Smooth muscle cell (in vitro differentiated cells): Measurements from ENCODE around the gene CLPTM1L. TPM values are rescaled to one million over a fixed set of nuclear protein-coding genes. Genes with fewer than 3 reads are reported as not detected.

Experiments
- DNase-seq: peaks from one replicate; lab custom pipeline; 2025; ENCODE audit not compliant: unreplicated experiment; lab: John Stamatoyannopoulos, UW
- H2AFZ ChIP-seq: fragments of 200-600 bp; sonication (generic); 2 replicates; pipeline ENCODE4 v1.6.0; 2016; ENCODE audit warnings: antibody characterized with exemption, low read depth, mild to moderate bottlenecking
- H3F3A ChIP-seq: fragments of 200-600 bp; sonication (generic); 2 replicates; pipeline ENCODE4 v1.6.0; 2017; ENCODE audit warnings: antibody characterized with exemption, low read depth
- H3K27ac ChIP-seq: fragments of 200-600 bp; sonication (generic); 2 replicates; pipeline ENCODE4 v1.5.1; 2016; ENCODE audit warnings: low read depth, mild to moderate bottlenecking
- H3K27me3 ChIP-seq: fragments of 200-600 bp; sonication (generic); 2 replicates; pipeline ENCODE4 v1.6.1; 2016; ENCODE audit warnings: low read depth, mild to moderate bottlenecking
- H3K36me3 ChIP-seq: fragments of 200-600 bp; sonication (generic); 2 replicates; pipeline ENCODE4 v1.5.1; 2016; ENCODE audit warnings: low read depth
- H3K4me1 ChIP-seq: fragments of 200-600 bp; sonication (generic); 2 replicates; pipeline ENCODE4 v1.5.1; 2016; ENCODE audit warnings: low read depth
- H3K4me2 ChIP-seq: fragments of 200-600 bp; sonication (generic); 2 replicates; pipeline ENCODE4 v1.6.0; 2016; ENCODE audit warnings: mild to moderate bottlenecking
- H3K4me3 ChIP-seq: fragments of 200-600 bp; sonication (generic); 2 replicates; pipeline ENCODE4 v1.5.1; 2016; ENCODE audit warnings: mild to moderate bottlenecking
- H3K79me2 ChIP-seq: fragments of 200-600 bp; sonication (generic); 2 replicates; pipeline ENCODE4 v1.6.0; 2016; ENCODE audit warnings: low read depth, mild to moderate bottlenecking
- H3K9ac ChIP-seq: fragments of 200-600 bp; sonication (generic); 2 replicates; pipeline ENCODE4 v1.6.0; 2016; ENCODE audit warnings: low read depth
- H3K9me3 ChIP-seq: fragments of 200-600 bp; sonication (generic); replicated peaks from 2 replicates; pipeline ENCODE4 v1.5.1; 2016; ENCODE audit warnings: low read depth
- H4K20me1 ChIP-seq: fragments of 200-600 bp; sonication (generic); 2 replicates; pipeline ENCODE4 v1.6.0; 2016; ENCODE audit warnings: low read depth
- CTCF ChIP-seq: fragments of 200-600 bp; sonication (generic); IDR thresholded peaks from 2 replicates; pipeline ENCODE4 v1.5.1; 2017; ENCODE audit warnings: borderline replicate concordance, mild to moderate bottlenecking, antibody characterized with exemption; ENCODE audit not compliant: insufficient read depth, poor library complexity, severe bottlenecking
- WGBS: methylation state at CpG from one replicate; pipeline ENCODE4 v1.1.7; 2016; ENCODE audit warnings: low lambda C conversion rate; 5-methylcytosine and 5-hydroxymethylcytosine counted together
- polyA plus RNA-seq: library from polyadenylated mRNA; unstranded; fragments of >200 nt; fragmentation: Nextera tagmentation; extraction: Ambion mirVana; gene quantifications from 2 replicates; pipeline ENCODE4 v1.2.1, GENCODE V29; 2016
- total RNA-seq: library from RNA; depleted of rRNA; stranded (reverse); fragments of >200 nt; gene quantifications from 2 replicates; pipeline ENCODE4 v1.2.3, GENCODE V29; 2014

CLPTM1L gene
- total and polyA plus RNA-seq, 2 experiments from 2014 or later: 125 to 127 TPM

- TF ChIP-seq CTCF: no peak
- H3K27ac ChIP-seq: no peak overlapping the region
- no peaks in the 10 kb centered on the region for H3K36me3 ChIP-seq
These were observed 6.8 kb downstream of the CLPTM1L start for GRCh38 chr5:1338196-1338490.

GRCh38 chr5:1337489-1338195 is 7.3 kb downstream of the CLPTM1L start:
- TF ChIP-seq CTCF: no peak
- Histone ChIP-seq H3K4me1 (no peaks in the 10 kb centered on the region), H3K4me2 (no peak overlapping the region), H4K20me1 (no peaks in the 10 kb centered on the region), H3K27me3 (no peaks in the 10 kb centered on the region), H3K4me3 (no peak overlapping the region), H2AFZ (no peak overlapping the region), H3F3A (no peaks in the 10 kb centered on the region), H3K9ac (no peak overlapping the region), H3K9me3 (no peaks in the 10 kb centered on the region), H3K36me3 (no peaks in the 10 kb centered on the region), H3K27ac (no peak overlapping the region), H3K79me2 (peaks cover under 1% of the 10 kb centered on the region)
- no peak for DNase-seq
- 97% methylated on average over 22 of the region's 22 CpGs for WGBS

More at GRCh38 chr5:1338196-1338490, 6.8 kb downstream of the CLPTM1L start:
- Histone ChIP-seq H3K4me3 (no peak overlapping the region), H3F3A (no peaks in the 10 kb centered on the region), H3K27me3 (no peaks in the 10 kb centered on the region), H3K9me3 (no peaks in the 10 kb centered on the region), H4K20me1 (no peaks in the 10 kb centered on the region), H2AFZ (no peak overlapping the region), H3K4me2 (no peak overlapping the region), H3K4me1 (no peaks in the 10 kb centered on the region), H3K79me2 (peaks cover 5% of the 10 kb centered on the region), H3K9ac (no peak overlapping the region)
- WGBS: 95% methylated on average over 12 of the region's 12 CpGs
- DNase-seq: no peak

- DNase-seq: no peak
- no peaks in the 10 kb centered on the region for H3K27me3 ChIP-seq
- no peaks in the 10 kb centered on the region for H3K79me2 ChIP-seq
- 93% methylated on average over 22 of the region's 22 CpGs for WGBS
- TF ChIP-seq CTCF: no peak
- no peaks in the 10 kb centered on the region for H3F3A ChIP-seq
- H4K20me1 ChIP-seq: no peaks in the 10 kb centered on the region
- no peaks in the 10 kb centered on the region for H3K4me1 ChIP-seq
- no peaks in the 10 kb centered on the region for H3K9me3 ChIP-seq
- H2AFZ ChIP-seq: no peak overlapping the region
- no peak overlapping the region for H3K4me2 ChIP-seq
- no peak overlapping the region for H3K9ac ChIP-seq
- no peak overlapping the region for H3K27ac ChIP-seq
- no peak overlapping the region for H3K4me3 ChIP-seq
- no peaks in the 10 kb centered on the region for H3K36me3 ChIP-seq
These were observed 8.0 kb downstream of the CLPTM1L start for GRCh38 chr5:1336749-1337488.
